ENCODE data around the gene PARVB.

PARVB gene

GRCh38 chr22:43988960-43989359 is 35.1 kb upstream of the PARVB start:
- H3K9me3 ChIP-seq, result no peaks in the 10 kb centered on the region
- no peak overlapping the region for H3K4me2 ChIP-seq
- H3K4me3 ChIP-seq, result no peak overlapping the region
- H4K20me1 ChIP-seq, result peaks cover 26% of the 10 kb centered on the region
- TF ChIP-seq Cebpa-rat (IDR thresholded peaks at IDR 0.05), result no peak
- no peak overlapping the region for H3K9ac ChIP-seq
- H3K4me1 ChIP-seq, result peaks cover 12% of the 10 kb centered on the region
- no peaks in the 10 kb centered on the region for H3K27me3 ChIP-seq
- H3K36me3 ChIP-seq, result peaks cover 89% of the 10 kb centered on the region
- no peak overlapping the region for H3K27ac ChIP-seq

GRCh38 chr22:43990044-43990443 is 34.1 kb upstream of the PARVB start:
- Histone ChIP-seq H3K4me3 (no peak overlapping the region), H3K36me3 (peaks cover 89% of the 10 kb centered on the region), H3K27ac (no peak overlapping the region)

GRCh38 chr22:43991316-43992020 is 32.6 kb upstream of the PARVB start:
- Histone ChIP-seq H3K9me3 (no peaks in the 10 kb centered on the region), H3K4me1 (peaks cover 36% of the 10 kb centered on the region), H3K9ac (no peak overlapping the region), H3K4me2 (no peak overlapping the region), H4K20me1 (peaks cover 46% of the 10 kb centered on the region), H3K36me3 (peaks cover 76% of the 10 kb centered on the region), H3K27me3 (no peaks in the 10 kb centered on the region), H3K27ac (no peak overlapping the region), H3K4me3 (no peak overlapping the region)
- TF ChIP-seq Cebpa-rat (IDR thresholded peaks at IDR 0.05), result no peak

More at GRCh38 chr22:43990044-43990443, 34.1 kb upstream of the PARVB start:
- TF ChIP-seq Cebpa-rat (IDR thresholded peaks at IDR 0.05), result no peak
- Histone ChIP-seq H3K27me3 (no peaks in the 10 kb centered on the region), H3K9me3 (no peaks in the 10 kb centered on the region), H3K4me2 (no peak overlapping the region), H3K4me1 (peaks cover 22% of the 10 kb centered on the region), H3K9ac (no peak overlapping the region), H4K20me1 (peaks cover 36% of the 10 kb centered on the region)

GRCh38 chr22:43992331-43992821 is 31.7 kb upstream of the PARVB start:
- Histone ChIP-seq H3K9me3 (no peaks in the 10 kb centered on the region), H3K4me1 (peaks cover 44% of the 10 kb centered on the region), H3K4me3 (no peak overlapping the region), H3K4me2 (no peak overlapping the region), H3K9ac (no peak overlapping the region), H3K27ac (no peak overlapping the region), H3K27me3 (no peaks in the 10 kb centered on the region), H4K20me1 (peaks cover 46% of the 10 kb centered on the region), H3K36me3 (peaks cover 75% of the 10 kb centered on the region)
- no peak for TF ChIP-seq Cebpa-rat (IDR thresholded peaks at IDR 0.05)

GRCh38 chr22:43993072-43993760 is 30.9 kb upstream of the PARVB start:
- peak overlapping the region; percentile 42; the same call in 1 of the 2 replicates for H3K4me2 ChIP-seq
- no peak overlapping the region for H3K27ac ChIP-seq
- peaks cover 44% of the 10 kb centered on the region for H3K4me1 ChIP-seq
- no peaks in the 10 kb centered on the region for H3K27me3 ChIP-seq
- peaks cover 46% of the 10 kb centered on the region for H4K20me1 ChIP-seq
- H3K4me3 ChIP-seq, result no peak overlapping the region
- H3K9ac ChIP-seq, result no peak overlapping the region
- H3K36me3 ChIP-seq, result peaks cover 82% of the 10 kb centered on the region
- no peak for TF ChIP-seq Cebpa-rat (IDR thresholded peaks at IDR 0.05)
- H3K9me3 ChIP-seq, result no peaks in the 10 kb centered on the region

- Histone ChIP-seq H3K36me3 (peaks cover 83% of the 10 kb centered on the region), H3K4me1 (peaks cover 45% of the 10 kb centered on the region), H3K27me3 (no peaks in the 10 kb centered on the region), H3K9ac (no peak overlapping the region), H3K27ac (no peak overlapping the region), H3K9me3 (no peaks in the 10 kb centered on the region), H3K4me2 (peak overlapping the region; percentile 42; the same call in 1 of the 2 replicates), H3K4me3 (no peak overlapping the region), H4K20me1 (peaks cover 38% of the 10 kb centered on the region)
- no peak for TF ChIP-seq Cebpa-rat (IDR thresholded peaks at IDR 0.05)
These were observed 30.1 kb upstream of the PARVB start for GRCh38 chr22:43994006-43994405.

- Histone ChIP-seq H4K20me1 (peaks cover 38% of the 10 kb centered on the region), H3K4me3 (no peak overlapping the region), H3K4me1 (peaks cover 49% of the 10 kb centered on the region), H3K9me3 (no peaks in the 10 kb centered on the region), H3K27me3 (no peaks in the 10 kb centered on the region), H3K36me3 (peaks cover 83% of the 10 kb centered on the region), H3K4me2 (peak overlapping the region; percentile 42; the same call in 1 of the 2 replicates), H3K27ac (no peak overlapping the region), H3K9ac (no peak overlapping the region)
- TF ChIP-seq Cebpa-rat (IDR thresholded peaks at IDR 0.05), result no peak
These were observed 29.7 kb upstream of the PARVB start for GRCh38 chr22:43994416-43994815.

GRCh38 chr22:43995057-43995685 is 28.9 kb upstream of the PARVB start:
- Histone ChIP-seq H3K4me1 (peaks cover 56% of the 10 kb centered on the region), H4K20me1 (peaks cover 36% of the 10 kb centered on the region), H3K4me2 (peak overlapping the region; percentile 92), H3K9me3 (no peaks in the 10 kb centered on the region), H3K36me3 (peaks cover 77% of the 10 kb centered on the region), H3K27ac (peak overlapping the region; percentile 59; the same call in 1 of the 2 replicates), H3K27me3 (no peaks in the 10 kb centered on the region), H3K4me3 (no peak overlapping the region), H3K9ac (peak overlapping the region; percentile 68)
- no peak for TF ChIP-seq Cebpa-rat (IDR thresholded peaks at IDR 0.05)

GRCh38 chr22:43995798-43996169 is 28.3 kb upstream of the PARVB start:
- peaks cover 71% of the 10 kb centered on the region for H3K36me3 ChIP-seq
- peak overlapping the region; percentile 68 for H3K9ac ChIP-seq
- no peak for TF ChIP-seq Cebpa-rat (IDR thresholded peaks at IDR 0.05)
- H3K4me1 ChIP-seq, result peaks cover 56% of the 10 kb centered on the region
- peaks cover 32% of the 10 kb centered on the region for H4K20me1 ChIP-seq
- H3K4me3 ChIP-seq, result peak overlapping the region; percentile 64
- H3K9me3 ChIP-seq, result no peaks in the 10 kb centered on the region
- H3K4me2 ChIP-seq, result peak overlapping the region; percentile 92
- H3K27me3 ChIP-seq, result no peaks in the 10 kb centered on the region
- peak overlapping the region; percentile 59 for H3K27ac ChIP-seq

Data from BLaER1 (cell line).